ENCODE measurements around the gene BPI. TPM values are rescaled to one million over a fixed set of nuclear protein-coding genes. Genes with fewer than 3 reads are reported as not detected.

BPI gene
- total RNA-seq, 1 donor from 2014 or later = not detected

GRCh38 chr20:38286586-38287531, 17.1 kb upstream of the BPI start:
- no peak for DNase-seq (ENCODE audit: low read depth)
- no peak overlapping the region for H3K4me3 ChIP-seq (ENCODE audit: low read depth, low read length)
- TF ChIP-seq, protein P1, sequence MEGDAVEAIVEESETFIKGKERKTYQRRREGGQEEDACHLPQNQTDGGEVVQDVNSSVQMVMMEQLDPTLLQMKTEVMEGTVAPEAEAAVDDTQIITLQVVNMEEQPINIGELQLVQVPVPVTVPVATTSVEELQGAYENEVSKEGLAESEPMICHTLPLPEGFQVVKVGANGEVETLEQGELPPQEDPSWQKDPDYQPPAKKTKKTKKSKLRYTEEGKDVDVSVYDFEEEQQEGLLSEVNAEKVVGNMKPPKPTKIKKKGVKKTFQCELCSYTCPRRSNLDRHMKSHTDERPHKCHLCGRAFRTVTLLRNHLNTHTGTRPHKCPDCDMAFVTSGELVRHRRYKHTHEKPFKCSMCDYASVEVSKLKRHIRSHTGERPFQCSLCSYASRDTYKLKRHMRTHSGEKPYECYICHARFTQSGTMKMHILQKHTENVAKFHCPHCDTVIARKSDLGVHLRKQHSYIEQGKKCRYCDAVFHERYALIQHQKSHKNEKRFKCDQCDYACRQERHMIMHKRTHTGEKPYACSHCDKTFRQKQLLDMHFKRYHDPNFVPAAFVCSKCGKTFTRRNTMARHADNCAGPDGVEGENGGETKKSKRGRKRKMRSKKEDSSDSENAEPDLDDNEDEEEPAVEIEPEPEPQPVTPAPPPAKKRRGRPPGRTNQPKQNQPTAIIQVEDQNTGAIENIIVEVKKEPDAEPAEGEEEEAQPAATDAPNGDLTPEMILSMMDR (conservative IDR thresholded peaks at IDR 0.05; ENCODE audit: low read depth, low read length) = no peak

DNA sequence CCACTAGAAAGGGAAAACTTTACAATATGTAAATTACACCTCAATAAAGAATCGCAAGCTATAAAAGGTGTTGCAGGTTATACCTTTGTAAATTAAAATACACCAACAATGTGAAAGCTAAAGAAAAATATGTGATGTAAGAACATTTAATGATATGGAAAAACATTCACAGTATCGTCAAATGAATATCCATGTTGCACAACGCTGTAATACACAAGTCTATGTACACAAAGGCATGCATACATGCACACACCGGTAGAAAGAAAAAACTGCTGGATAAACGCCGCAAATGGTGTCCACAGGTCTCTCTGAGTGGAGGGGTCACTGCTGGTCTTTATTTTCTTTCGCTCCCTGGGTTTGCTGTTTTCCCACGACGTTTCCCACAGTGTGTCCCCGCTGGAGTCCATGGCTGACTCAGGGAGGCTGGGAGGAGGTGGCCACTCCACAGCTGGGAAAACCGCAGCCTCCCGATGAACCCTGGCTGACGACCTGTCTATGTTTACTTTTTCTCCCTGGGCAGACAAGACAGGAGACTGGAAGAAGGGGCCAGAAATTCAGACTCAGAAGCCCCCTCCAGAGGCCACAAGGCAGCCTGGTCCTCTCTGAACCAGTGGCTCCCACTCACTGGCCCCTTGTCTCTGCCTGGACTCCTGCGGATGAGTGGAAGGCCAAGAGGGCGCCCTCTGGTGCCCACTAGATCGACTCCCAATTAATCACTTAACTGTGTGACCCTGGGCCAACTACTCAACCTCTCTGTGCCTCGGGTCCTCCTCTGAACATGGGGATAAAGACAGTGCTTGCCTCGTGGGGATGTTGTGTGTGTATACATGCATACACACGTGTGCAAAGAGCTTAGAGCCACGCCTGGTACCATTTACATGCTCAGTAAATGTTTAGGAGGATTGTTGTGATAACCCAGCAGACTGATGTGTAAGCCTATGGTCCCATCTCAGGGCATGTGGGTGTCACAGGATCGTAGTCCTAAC, 12.8 kb upstream of the BPI start:
- DNase-seq (ENCODE audit: low read depth) = no peak
- H3K4me3 ChIP-seq (ENCODE audit: low read depth, low read length) = no peak overlapping the region
- TF ChIP-seq, protein P1 (conservative IDR thresholded peaks at IDR 0.05; ENCODE audit: low read depth, low read length) = peak; percentile 68

DNA sequence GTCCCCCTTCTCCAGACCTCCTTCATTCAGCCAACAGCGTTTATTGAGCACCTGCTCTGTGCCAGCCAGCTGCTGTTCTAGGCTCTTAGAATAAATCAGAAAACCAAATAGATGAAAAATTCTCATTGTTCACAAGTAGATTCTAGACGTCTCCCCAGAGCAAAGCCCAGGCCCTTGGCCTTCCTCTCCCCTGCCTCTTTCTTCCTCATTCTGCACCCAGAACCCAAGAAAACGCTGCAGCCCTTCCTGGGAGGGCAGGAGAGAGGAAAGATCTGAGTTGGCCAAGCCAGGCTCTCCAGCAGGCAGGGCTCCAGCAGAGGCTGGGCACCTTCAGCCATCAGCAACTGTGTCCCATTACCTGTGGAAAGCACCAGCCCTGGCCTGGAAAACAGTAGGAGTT, 12.0 kb upstream of the BPI start:
- TF ChIP-seq, protein P1 (conservative IDR thresholded peaks at IDR 0.05; ENCODE audit: low read depth, low read length) = no peak
- no peak overlapping the region for H3K4me3 ChIP-seq (ENCODE audit: low read depth, low read length)
- DNase-seq (ENCODE audit: low read depth) = no peak

DNA sequence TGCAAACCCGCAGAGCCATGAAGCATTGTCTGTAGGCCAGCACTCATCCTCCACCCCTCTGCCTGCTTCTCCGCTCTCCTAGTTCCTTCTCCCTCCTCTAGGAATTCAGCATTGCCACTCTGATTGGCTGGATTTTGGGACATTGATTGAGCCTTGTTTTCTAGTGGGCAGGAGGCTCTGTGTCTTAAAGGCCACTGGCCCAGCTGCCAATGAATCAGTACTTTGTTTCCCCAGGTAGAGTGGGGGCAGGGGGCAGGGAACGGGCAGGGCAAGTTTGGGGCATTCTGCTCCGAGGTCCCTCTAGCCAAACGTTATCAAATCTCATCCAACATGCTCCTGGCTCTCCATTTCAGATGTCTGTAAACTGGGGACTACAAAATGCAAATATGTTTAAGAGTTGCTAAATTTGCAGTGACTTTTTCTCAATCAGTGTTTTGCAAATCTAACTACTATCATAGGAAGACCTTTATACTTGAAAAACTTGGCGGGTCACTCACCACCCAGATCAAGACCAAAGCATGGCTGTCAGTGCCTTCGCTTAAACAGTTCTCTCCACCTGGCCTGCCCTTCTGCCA, 10.4 kb upstream of the BPI start:
- no peak overlapping the region for H3K4me3 ChIP-seq (ENCODE audit: low read depth, low read length)
- TF ChIP-seq, protein P1 (conservative IDR thresholded peaks at IDR 0.05; ENCODE audit: low read depth, low read length) = no peak
- no peak for DNase-seq (ENCODE audit: low read depth)

GRCh38 chr20:38294076-38294591, 9.8 kb upstream of the BPI start:
- no peak overlapping the region for H3K4me3 ChIP-seq (ENCODE audit: low read depth, low read length)
- DNase-seq (ENCODE audit: low read depth) = no peak
- TF ChIP-seq, protein P1 (conservative IDR thresholded peaks at IDR 0.05; ENCODE audit: low read depth, low read length) = no peak

- TF ChIP-seq, protein P1 (conservative IDR thresholded peaks at IDR 0.05; ENCODE audit: low read depth, low read length) = no peak
- no peak for DNase-seq (ENCODE audit: low read depth)
- H3K4me3 ChIP-seq (ENCODE audit: low read depth, low read length) = no peak overlapping the region
Measured at GRCh38 chr20:38295811-38296210, 8.1 kb upstream of the BPI start.

Measured in epithelial cell of proximal tubule (primary cell).